HFFc6 (cell line): ENCODE results near the gene SLC25A1. TPM values are rescaled to one million over a fixed set of nuclear protein-coding genes. Genes with fewer than 3 reads are reported as not detected.

Experiments
- DNase-seq: peaks from one replicate; pipeline ENCODE4 v3.0.0-alpha.2; 2018
- H3K27ac Mint-ChIP-seq: 2 replicates; pipeline ENCODE4 v1.8.0; 2020; ENCODE audit warnings: mild to moderate bottlenecking, mixed read lengths
- H3K27me3 Mint-ChIP-seq: 2 replicates; pipeline ENCODE4 v1.8.0; 2021; ENCODE audit warnings: mild to moderate bottlenecking, moderate library complexity, mixed read lengths; ENCODE audit not compliant: insufficient read depth
- H3K36me3 Mint-ChIP-seq: 2 replicates; pipeline ENCODE4 v1.8.0; 2021; ENCODE audit warnings: low read depth, mixed read lengths
- H3K4me1 Mint-ChIP-seq: 2 replicates; pipeline ENCODE4 v1.8.0; 2020; ENCODE audit warnings: low read depth, mixed read lengths
- H3K4me3 Mint-ChIP-seq: 2 replicates; pipeline ENCODE4 v1.8.0; 2020; ENCODE audit warnings: mild to moderate bottlenecking, moderate library complexity, mixed read lengths
- H3K9me3 Mint-ChIP-seq: 2 replicates; pipeline ENCODE4 v1.8.0; 2020; ENCODE audit warnings: mild to moderate bottlenecking, mixed read lengths
- total RNA-seq, 6 experiments: library from RNA; stranded (reverse); fragmentation: NEBNext Ultra II Directional; extraction: Animal tissue kit (Norgen Biotek cat#: 25700); gene quantifications; 2 replicates in 1 of 6; 3 replicates in 5 of 6; pipeline ENCODE4 v1.2.3, GENCODE V29; 2021
- TF ChIP-seq, protein P1 (sequence below): fragments of 200-600 bp; sonication (generic); IDR thresholded peaks from 2 replicates; pipeline ENCODE4 v1.5.0; 2021; ENCODE audit warnings: antibody characterized with exemption, mild to moderate bottlenecking

SLC25A1 gene
- total RNA-seq, 6 experiments from 2014 or later, result 102 to 124 (median 108) TPM

DNA sequence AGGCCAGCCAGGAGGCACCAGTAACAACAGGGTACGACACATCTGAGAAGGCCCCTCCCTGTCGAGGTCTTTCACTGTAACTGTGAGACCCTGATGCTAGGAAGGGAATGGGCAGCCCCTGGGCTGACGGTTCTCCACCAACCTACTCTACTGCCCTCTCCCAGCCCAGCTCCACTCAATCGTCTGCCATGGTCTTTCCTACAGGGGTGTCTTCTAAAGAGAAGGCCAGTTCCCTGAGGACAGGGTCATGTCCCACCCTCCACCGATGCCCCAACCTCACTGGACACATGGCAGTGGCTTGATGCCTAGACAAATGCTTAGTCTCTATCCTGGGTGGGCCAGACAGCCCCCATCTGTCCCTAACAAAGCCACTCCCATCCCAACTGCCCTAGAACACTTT, 46.0 kb upstream of the SLC25A1 start:
- TF ChIP-seq, protein P1, sequence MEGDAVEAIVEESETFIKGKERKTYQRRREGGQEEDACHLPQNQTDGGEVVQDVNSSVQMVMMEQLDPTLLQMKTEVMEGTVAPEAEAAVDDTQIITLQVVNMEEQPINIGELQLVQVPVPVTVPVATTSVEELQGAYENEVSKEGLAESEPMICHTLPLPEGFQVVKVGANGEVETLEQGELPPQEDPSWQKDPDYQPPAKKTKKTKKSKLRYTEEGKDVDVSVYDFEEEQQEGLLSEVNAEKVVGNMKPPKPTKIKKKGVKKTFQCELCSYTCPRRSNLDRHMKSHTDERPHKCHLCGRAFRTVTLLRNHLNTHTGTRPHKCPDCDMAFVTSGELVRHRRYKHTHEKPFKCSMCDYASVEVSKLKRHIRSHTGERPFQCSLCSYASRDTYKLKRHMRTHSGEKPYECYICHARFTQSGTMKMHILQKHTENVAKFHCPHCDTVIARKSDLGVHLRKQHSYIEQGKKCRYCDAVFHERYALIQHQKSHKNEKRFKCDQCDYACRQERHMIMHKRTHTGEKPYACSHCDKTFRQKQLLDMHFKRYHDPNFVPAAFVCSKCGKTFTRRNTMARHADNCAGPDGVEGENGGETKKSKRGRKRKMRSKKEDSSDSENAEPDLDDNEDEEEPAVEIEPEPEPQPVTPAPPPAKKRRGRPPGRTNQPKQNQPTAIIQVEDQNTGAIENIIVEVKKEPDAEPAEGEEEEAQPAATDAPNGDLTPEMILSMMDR, result no peak
- H3K4me3 Mint-ChIP-seq, result no peak overlapping the region
- DNase-seq, result no peak
- H3K27me3 Mint-ChIP-seq, result peaks cover 2% of the 10 kb centered on the region; the same call in 1 of the 2 replicates
- H3K9me3 Mint-ChIP-seq, result no peaks in the 10 kb centered on the region
- no peaks in the 10 kb centered on the region for H3K4me1 Mint-ChIP-seq
- peaks cover 11% of the 10 kb centered on the region; the same call in 1 of the 2 replicates for H3K36me3 Mint-ChIP-seq
- H3K27ac Mint-ChIP-seq, result no peak overlapping the region

DNA sequence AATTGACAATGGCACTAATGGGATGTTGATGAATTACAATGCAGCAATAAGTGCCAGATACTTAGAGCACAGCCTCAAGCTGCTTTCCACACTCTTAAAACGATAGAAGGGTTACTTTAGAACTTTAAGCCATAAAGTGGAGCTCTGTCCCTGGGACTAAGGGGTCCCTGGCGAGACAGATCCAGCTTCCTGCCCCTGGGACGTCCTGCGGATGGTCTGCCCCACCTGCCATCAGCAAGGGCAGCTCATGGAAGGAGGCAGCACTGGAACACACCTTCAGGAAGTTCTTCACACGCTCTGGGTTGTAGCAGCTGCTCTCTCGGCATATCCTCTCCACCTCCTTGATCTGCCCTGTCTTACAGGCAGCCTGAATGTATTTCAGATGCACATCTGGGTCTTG, 45.1 kb upstream of the SLC25A1 start:
- H3K4me1 Mint-ChIP-seq, result no peaks in the 10 kb centered on the region
- H3K4me3 Mint-ChIP-seq, result no peak overlapping the region
- no peak overlapping the region for H3K27ac Mint-ChIP-seq
- peaks cover 11% of the 10 kb centered on the region; the same call in 1 of the 2 replicates for H3K36me3 Mint-ChIP-seq
- H3K27me3 Mint-ChIP-seq, result peaks cover 2% of the 10 kb centered on the region; the same call in 1 of the 2 replicates
- no peak for DNase-seq
- H3K9me3 Mint-ChIP-seq, result no peaks in the 10 kb centered on the region
- TF ChIP-seq, protein P1, result no peak

DNA sequence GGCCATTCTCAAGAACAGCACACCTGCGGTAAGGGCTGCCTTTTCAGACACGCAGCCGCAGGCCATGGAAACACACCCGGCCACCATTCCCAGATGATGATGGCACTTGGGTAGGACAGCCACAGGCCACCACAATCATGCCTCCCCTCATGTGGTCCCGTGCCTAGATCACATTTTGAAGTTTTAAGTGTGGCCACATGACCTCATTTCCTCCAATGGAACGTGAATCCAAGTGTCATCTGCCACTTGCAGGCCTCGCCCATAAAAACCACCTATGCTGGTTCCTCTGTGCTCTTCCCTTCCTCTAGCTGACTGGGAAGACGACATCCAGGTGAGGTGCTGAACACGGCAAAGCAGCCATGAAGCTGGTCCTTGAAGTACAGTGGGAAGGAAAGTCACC, 44.6 kb upstream of the SLC25A1 start:
- no peaks in the 10 kb centered on the region for H3K4me1 Mint-ChIP-seq
- peaks cover 2% of the 10 kb centered on the region; the same call in 1 of the 2 replicates for H3K27me3 Mint-ChIP-seq
- TF ChIP-seq, protein P1, result no peak
- H3K9me3 Mint-ChIP-seq, result no peaks in the 10 kb centered on the region
- peaks cover 9% of the 10 kb centered on the region; the same call in 1 of the 2 replicates for H3K36me3 Mint-ChIP-seq
- no peak overlapping the region for H3K27ac Mint-ChIP-seq
- H3K4me3 Mint-ChIP-seq, result no peak overlapping the region
- DNase-seq, result no peak

DNA sequence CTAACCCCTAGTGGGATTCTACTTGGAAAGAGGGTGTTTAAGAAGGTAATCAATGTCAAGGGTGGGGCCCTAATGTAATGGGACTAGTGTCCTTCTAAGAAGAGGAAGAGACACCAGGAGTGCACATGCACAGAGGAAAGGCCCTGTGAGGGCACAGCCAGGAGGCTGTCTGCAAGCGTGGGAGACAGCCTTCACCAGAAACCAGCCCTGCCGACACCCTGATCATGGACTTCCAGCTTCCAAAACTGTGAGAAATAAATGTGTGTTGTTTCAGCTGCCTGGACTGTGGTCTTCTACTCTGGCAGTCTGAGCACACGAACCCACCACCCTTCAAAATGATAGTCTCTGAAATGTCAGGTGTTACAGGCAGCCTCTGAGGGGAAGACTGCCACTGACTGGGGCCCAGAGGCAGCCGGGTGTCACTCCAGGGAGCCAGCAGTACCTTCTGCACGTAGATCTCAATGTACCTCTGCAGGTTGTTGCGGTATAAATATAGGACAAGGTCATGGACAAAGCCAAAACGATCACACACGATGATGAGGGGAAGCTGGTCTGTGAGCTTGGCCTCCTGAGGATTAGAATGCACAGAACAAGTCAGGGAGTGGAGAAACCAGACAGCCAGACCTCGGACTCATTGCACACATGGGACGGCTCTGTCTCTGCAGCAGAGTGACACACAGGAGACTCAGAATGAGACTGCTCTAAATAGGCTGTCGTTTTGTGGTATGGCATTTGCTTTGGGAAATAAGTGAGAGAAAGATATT, 43.9 kb upstream of the SLC25A1 start:
- no peaks in the 10 kb centered on the region for H3K9me3 Mint-ChIP-seq
- H3K4me3 Mint-ChIP-seq, result no peak overlapping the region
- 0 out of 2 replicates have a peak, but pooled peaks cover 5% of the 10 kb centered on the region for H3K36me3 Mint-ChIP-seq
- H3K4me1 Mint-ChIP-seq, result no peaks in the 10 kb centered on the region
- no peak for DNase-seq
- TF ChIP-seq, protein P1, result no peak
- no peak overlapping the region for H3K27ac Mint-ChIP-seq
- H3K27me3 Mint-ChIP-seq, result peaks cover 2% of the 10 kb centered on the region; the same call in 1 of the 2 replicates

DNA sequence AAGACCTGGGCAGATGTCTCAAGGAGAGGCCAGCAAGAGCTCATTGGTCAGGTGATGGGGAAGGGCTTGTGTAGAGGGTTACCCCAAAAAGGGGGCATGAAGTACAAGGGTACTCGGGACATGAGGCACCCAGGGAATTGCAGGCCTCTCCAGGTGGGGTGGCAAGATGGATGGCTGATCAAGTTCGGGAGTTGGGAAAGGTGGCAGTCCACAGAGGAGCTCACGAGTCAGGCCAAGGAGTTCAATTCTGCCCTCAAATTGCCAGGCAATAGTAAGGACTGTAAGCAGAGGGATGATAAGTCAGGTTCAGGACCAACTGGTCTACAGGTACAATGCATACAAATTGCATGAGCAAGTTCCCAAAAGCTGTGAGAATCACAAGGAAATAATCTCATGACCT, 42.3 kb upstream of the SLC25A1 start:
- H3K9me3 Mint-ChIP-seq, result no peaks in the 10 kb centered on the region
- H3K27me3 Mint-ChIP-seq, result peaks cover 2% of the 10 kb centered on the region; the same call in 1 of the 2 replicates
- no peak for DNase-seq
- no peak overlapping the region for H3K4me3 Mint-ChIP-seq
- no peak overlapping the region for H3K27ac Mint-ChIP-seq
- 0 out of 2 replicates have a peak, but pooled peaks cover 5% of the 10 kb centered on the region for H3K36me3 Mint-ChIP-seq
- H3K4me1 Mint-ChIP-seq, result no peaks in the 10 kb centered on the region
- TF ChIP-seq, protein P1, result no peak
